CD4-positive, CD25-positive, alpha-beta regulatory T cell (primary cell): ENCODE measurements around the gene HIVEP3. TPM values are rescaled to one million over a fixed set of nuclear protein-coding genes. Genes with fewer than 3 reads are reported as not detected.

ENCODE experiments used
- ATAC-seq, 2 donors: fragments of 150-1000 bp; cut with Tn5 transposase; one replicate each; pipeline ENCODE4 v1.10.0; 2021; ENCODE audit warnings: low read depth in 2 of 2, moderate number of reproducible peaks in 2 of 2, moderate library complexity in 1 of 2
- DNase-seq, 3 donors: peaks; one replicate each; pipeline versions ENCODE4 v3.0.0 to v3.0.0-alpha.2; 2012 to 2022; ENCODE audit warnings: mixed read lengths in 1 of 3
- H3K27ac ChIP-seq: one replicate; pipeline ENCODE4 v1.7.0; 2013; ENCODE audit warnings: mild to moderate bottlenecking, low read length; ENCODE audit not compliant: insufficient read depth, poor library complexity, severe bottlenecking
- H3K27me3 ChIP-seq: one replicate; pipeline ENCODE4 v1.7.0; 2013; ENCODE audit warnings: low read length; ENCODE audit not compliant: control insufficient read depth, insufficient read depth
- H3K36me3 ChIP-seq: one replicate; pipeline ENCODE4 v1.7.0; 2013; ENCODE audit warnings: mild to moderate bottlenecking, low read length, moderate library complexity; ENCODE audit not compliant: control insufficient read depth, insufficient read depth
- H3K4me1 ChIP-seq: 2 replicates; pipeline ENCODE4 v1.7.0; 2013; ENCODE audit warnings: mild to moderate bottlenecking, low read length; ENCODE audit not compliant: insufficient read depth, control insufficient read depth, poor library complexity, severe bottlenecking
- H3K4me3 ChIP-seq: one replicate; pipeline ENCODE4 v1.7.0; 2013; ENCODE audit warnings: low read depth, mild to moderate bottlenecking, low read length, moderate library complexity
- H3K9me3 ChIP-seq, 2 experiments: 1 replicate in 1 of 2; 2 replicates in 1 of 2; pipeline ENCODE4 v1.7.0; 2013; ENCODE audit warnings: low read length in 2 of 2, mild to moderate bottlenecking in 1 of 2, moderate library complexity in 1 of 2; ENCODE audit not compliant: control insufficient read depth in 2 of 2
- H3K27ac Mint-ChIP-seq, 3 donors: one replicate each; pipeline ENCODE4 v1.8.0; 2020 to 2022; ENCODE audit warnings: mild to moderate bottlenecking in 3 of 3, mixed read lengths in 3 of 3, moderate library complexity in 2 of 3
- H3K27me3 Mint-ChIP-seq: one replicate; pipeline ENCODE4 v1.8.0; 2022; ENCODE audit warnings: mild to moderate bottlenecking, mixed read lengths
- H3K36me3 Mint-ChIP-seq: one replicate; pipeline ENCODE4 v1.8.0; 2020; ENCODE audit warnings: mixed read lengths
- H3K4me1 Mint-ChIP-seq, 4 donors: one replicate each; pipeline ENCODE4 v1.8.0; 2020 to 2022; ENCODE audit warnings: mixed read lengths in 4 of 4, mild to moderate bottlenecking in 1 of 4
- H3K4me3 Mint-ChIP-seq, 4 donors: one replicate each; pipeline ENCODE4 v1.8.0; 2020 to 2022; ENCODE audit warnings: mild to moderate bottlenecking in 4 of 4, mixed read lengths in 4 of 4, moderate library complexity in 3 of 4
- H3K9me3 Mint-ChIP-seq, 7 donors: one replicate each; pipeline ENCODE4 v1.8.0; 2020 to 2022; ENCODE audit warnings: mixed read lengths in 7 of 7, mild to moderate bottlenecking in 3 of 7, moderate library complexity in 2 of 7
- polyA plus RNA-seq, 4 donors: library from polyadenylated mRNA; unstranded; fragments of 300-500 nt; fragmentation: Illumina TruSeq; gene quantifications; one replicate each; pipeline ENCODE4 v1.2.3, GENCODE V29; 2021
- total RNA-seq: library from RNA; stranded (reverse); gene quantifications from one replicate; pipeline ENCODE4 v1.2.3, GENCODE V29; 2022

Gene HIVEP3
- total and polyA plus RNA-seq, 5 donors from 2014 or later, result 3.9 to 17.2 (median 7.5) TPM

GRCh38 chr1:41473738-41474362 is 444.9 kb downstream of the HIVEP3 start:
- H3K4me3 Mint-ChIP-seq, result no peak overlapping the region
- H3K27me3 Mint-ChIP-seq, result no peaks in the 10 kb centered on the region
- H3K27ac Mint-ChIP-seq, result no peak overlapping the region
- no peak for ATAC-seq
- DNase-seq, result no peak
- H3K27me3 ChIP-seq, result no peaks in the 10 kb centered on the region
- no peaks in the 10 kb centered on the region for H3K9me3 ChIP-seq
- no peaks in the 10 kb centered on the region for H3K9me3 Mint-ChIP-seq
- no peaks in the 10 kb centered on the region for H3K36me3 Mint-ChIP-seq
- H3K27ac ChIP-seq, result no peak overlapping the region
- H3K36me3 ChIP-seq, result no peaks in the 10 kb centered on the region
- no peaks in the 10 kb centered on the region for H3K4me1 ChIP-seq
- H3K4me3 ChIP-seq, result no peak overlapping the region
- H3K4me1 Mint-ChIP-seq, result no peaks in the 10 kb centered on the region

- Histone ChIP-seq H3K36me3 (no peaks in the 10 kb centered on the region), H3K9me3 (no peaks in the 10 kb centered on the region), H3K4me1 (no peaks in the 10 kb centered on the region), H3K4me3 (no peak overlapping the region), H3K27ac (no peak overlapping the region), H3K27me3 (no peaks in the 10 kb centered on the region)
- DNase-seq (no peak), ATAC-seq (no peak)
- peaks cover 4% of the 10 kb centered on the region for H3K27me3 Mint-ChIP-seq
- H3K36me3 Mint-ChIP-seq, result no peaks in the 10 kb centered on the region
- no peaks in the 10 kb centered on the region for H3K4me1 Mint-ChIP-seq
- H3K4me3 Mint-ChIP-seq, result no peak overlapping the region
- no peaks in the 10 kb centered on the region for H3K9me3 Mint-ChIP-seq
- no peak overlapping the region for H3K27ac Mint-ChIP-seq
These were observed 447.1 kb downstream of the HIVEP3 start for GRCh38 chr1:41471658-41472057.

GRCh38 chr1:41469706-41470105 is 449.0 kb downstream of the HIVEP3 start:
- Histone ChIP-seq H3K27me3 (no peaks in the 10 kb centered on the region), H3K4me1 (no peaks in the 10 kb centered on the region), H3K27ac (no peak overlapping the region), H3K4me3 (no peak overlapping the region), H3K36me3 (no peaks in the 10 kb centered on the region), H3K9me3 (no peaks in the 10 kb centered on the region)
- no peak for ATAC-seq
- H3K27me3 Mint-ChIP-seq, result peaks cover 5% of the 10 kb centered on the region
- no peaks in the 10 kb centered on the region for H3K4me1 Mint-ChIP-seq
- H3K36me3 Mint-ChIP-seq, result no peaks in the 10 kb centered on the region
- H3K4me3 Mint-ChIP-seq, result no peak overlapping the region
- H3K27ac Mint-ChIP-seq, result no peak overlapping the region
- no peak for DNase-seq
- no peaks in the 10 kb centered on the region for H3K9me3 Mint-ChIP-seq

- Mint-ChIP-seq H3K27ac (no peak overlapping the region), H3K4me1 (no peaks in the 10 kb centered on the region), H3K4me3 (no peak overlapping the region), H3K9me3 (no peaks in the 10 kb centered on the region), H3K27me3 (peaks cover 5% of the 10 kb centered on the region), H3K36me3 (no peaks in the 10 kb centered on the region)
- no peaks in the 10 kb centered on the region for H3K27me3 ChIP-seq
- H3K36me3 ChIP-seq, result no peaks in the 10 kb centered on the region
- ATAC-seq, result no peak
- H3K4me1 ChIP-seq, result no peaks in the 10 kb centered on the region
- H3K27ac ChIP-seq, result no peak overlapping the region
- DNase-seq, result no peak
- no peaks in the 10 kb centered on the region for H3K9me3 ChIP-seq
- H3K4me3 ChIP-seq, result no peak overlapping the region
These were observed 450.5 kb downstream of the HIVEP3 start for GRCh38 chr1:41468122-41468762.

- Histone ChIP-seq H3K27me3 (no peaks in the 10 kb centered on the region), H3K36me3 (no peaks in the 10 kb centered on the region), H3K9me3 (no peaks in the 10 kb centered on the region), H3K4me1 (no peaks in the 10 kb centered on the region), H3K27ac (no peak overlapping the region), H3K4me3 (no peak overlapping the region)
- peaks cover 5% of the 10 kb centered on the region for H3K27me3 Mint-ChIP-seq
- H3K36me3 Mint-ChIP-seq, result no peaks in the 10 kb centered on the region
- H3K27ac Mint-ChIP-seq, result no peak overlapping the region
- H3K4me3 Mint-ChIP-seq, result no peak overlapping the region
- ATAC-seq (no peak), DNase-seq (no peak)
- H3K4me1 Mint-ChIP-seq, result no peaks in the 10 kb centered on the region
- H3K9me3 Mint-ChIP-seq, result no peaks in the 10 kb centered on the region
These were observed 451.0 kb downstream of the HIVEP3 start for GRCh38 chr1:41467673-41468072.

- no peaks in the 10 kb centered on the region for H3K9me3 Mint-ChIP-seq
- ATAC-seq (no peak), DNase-seq (no peak)
- H3K4me1 Mint-ChIP-seq, result no peaks in the 10 kb centered on the region
- H3K36me3 Mint-ChIP-seq, result no peaks in the 10 kb centered on the region
- Histone ChIP-seq H3K27me3 (no peaks in the 10 kb centered on the region), H3K4me3 (no peak overlapping the region), H3K27ac (no peak overlapping the region), H3K9me3 (no peaks in the 10 kb centered on the region), H3K4me1 (no peaks in the 10 kb centered on the region), H3K36me3 (no peaks in the 10 kb centered on the region)
- H3K27ac Mint-ChIP-seq, result no peak overlapping the region
- no peak overlapping the region for H3K4me3 Mint-ChIP-seq
- H3K27me3 Mint-ChIP-seq, result peaks cover 12% of the 10 kb centered on the region
These were observed 452.6 kb downstream of the HIVEP3 start for GRCh38 chr1:41466146-41466545.

GRCh38 chr1:41465741-41466140 is 453.0 kb downstream of the HIVEP3 start:
- no peak overlapping the region for H3K27ac Mint-ChIP-seq
- H3K27ac ChIP-seq, result no peak overlapping the region
- no peak overlapping the region for H3K4me3 ChIP-seq
- DNase-seq (no peak), ATAC-seq (no peak)
- H3K27me3 ChIP-seq, result no peaks in the 10 kb centered on the region
- H3K36me3 Mint-ChIP-seq, result no peaks in the 10 kb centered on the region
- H3K9me3 ChIP-seq, result no peaks in the 10 kb centered on the region
- no peak overlapping the region for H3K4me3 Mint-ChIP-seq
- H3K9me3 Mint-ChIP-seq, result no peaks in the 10 kb centered on the region
- no peaks in the 10 kb centered on the region for H3K4me1 Mint-ChIP-seq
- H3K27me3 Mint-ChIP-seq, result peaks cover 12% of the 10 kb centered on the region
- H3K36me3 ChIP-seq, result no peaks in the 10 kb centered on the region
- H3K4me1 ChIP-seq, result no peaks in the 10 kb centered on the region

GRCh38 chr1:41464885-41465284 is 453.8 kb downstream of the HIVEP3 start:
- H3K4me3 Mint-ChIP-seq, result no peak overlapping the region
- Histone ChIP-seq H3K4me1 (no peaks in the 10 kb centered on the region), H3K36me3 (no peaks in the 10 kb centered on the region), H3K9me3 (no peaks in the 10 kb centered on the region), H3K27ac (no peak overlapping the region), H3K27me3 (no peaks in the 10 kb centered on the region), H3K4me3 (no peak overlapping the region)
- no peak overlapping the region for H3K27ac Mint-ChIP-seq
- ATAC-seq, result no peak
- peaks cover 12% of the 10 kb centered on the region for H3K27me3 Mint-ChIP-seq
- DNase-seq, result no peak
- H3K9me3 Mint-ChIP-seq, result no peaks in the 10 kb centered on the region
- no peaks in the 10 kb centered on the region for H3K4me1 Mint-ChIP-seq
- H3K36me3 Mint-ChIP-seq, result no peaks in the 10 kb centered on the region
